Measurements from ENCODE around the gene RYR2. TPM values are rescaled to one million over a fixed set of nuclear protein-coding genes. Genes with fewer than 3 reads are reported as not detected.

Gene RYR2
- total and polyA plus RNA-seq, 9 of the 15 experiments (the other 6 are each of a cell fraction or from before 2014, with no cell fraction given): 0.03 to 0.42 (median 0.14) TPM

DNA sequence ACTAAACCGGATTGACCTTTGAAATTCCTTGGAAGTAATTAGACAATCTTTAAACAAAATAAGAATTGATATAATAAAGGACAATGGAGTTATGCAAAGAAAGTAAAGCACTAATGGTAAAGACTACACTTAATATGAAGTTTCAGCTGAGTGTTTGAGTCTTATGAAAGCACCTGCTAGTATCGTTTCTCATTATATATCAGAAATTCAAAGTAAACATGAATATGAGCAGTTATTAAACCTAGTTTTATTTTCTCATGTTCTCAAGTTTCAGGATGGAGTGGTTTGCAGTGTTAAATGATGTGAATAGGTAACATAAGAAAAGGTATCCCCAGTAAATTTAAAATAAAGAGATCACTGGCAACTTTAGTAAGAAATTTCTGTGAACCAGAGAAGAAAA is 660.2 kb downstream of the RYR2 start (continued):
- TF ChIP-seq SIN3A (IDR thresholded peaks at IDR 0.05; ENCODE audit: borderline replicate concordance in 2 of 2, control insufficient read depth in 1 of 2, low read depth in 2 of 2, low read length in 2 of 2): no peak

DNA sequence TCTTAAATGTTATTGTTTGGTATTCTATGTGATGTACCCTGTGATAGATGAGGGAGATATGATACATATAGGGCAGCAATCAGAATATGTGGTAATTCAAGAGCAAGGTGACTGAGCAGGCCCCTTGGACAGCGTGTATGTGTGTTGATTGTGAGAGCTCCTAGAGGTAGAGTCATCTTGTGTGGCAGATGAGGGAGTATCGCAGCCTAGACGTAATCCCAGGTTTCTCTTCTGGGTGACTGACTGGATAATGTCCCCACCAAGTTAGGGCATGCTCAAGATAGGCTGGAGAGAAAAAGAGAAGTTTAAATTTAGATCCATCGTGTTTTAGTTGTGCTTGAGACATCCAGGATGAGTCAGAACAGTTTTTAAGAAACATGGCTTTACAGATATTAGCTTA is 663.5 kb downstream of the RYR2 start:
- no peak for ATAC-seq
- in situ Hi-C loops (cut with MboI) (no loop called here), intact Hi-C loops (cut with micrococcal nuclease) (no loop called here)
- no peak for DNase-seq (ENCODE audit: extremely low read depth in 1 of 4, low spot score in 3 of 4)
- Histone ChIP-seq H3K9me1 (ENCODE audit: control insufficient read depth, insufficient read depth, low read length) (no peaks in the 10 kb centered on the region), H3K27me3 (ENCODE audit: control insufficient read depth in 2 of 2, insufficient read depth in 2 of 2, low read length in 2 of 2) (no peaks in the 10 kb centered on the region), H3K9me3 (replicated peaks; ENCODE audit: control insufficient read depth, insufficient read depth, low read depth, low read length) (peaks cover 9% of the 10 kb centered on the region), H3K4me3 (no peak overlapping the region), H3K79me2 (ENCODE audit: control insufficient read depth, insufficient read depth, low read length) (no peaks in the 10 kb centered on the region), H3K36me3 (ENCODE audit: control insufficient read depth, insufficient read depth, low read length) (no peaks in the 10 kb centered on the region), H4K20me1 (replicated peaks; ENCODE audit: control insufficient read depth, insufficient read depth, low read length) (no peaks in the 10 kb centered on the region), H2AFZ (ENCODE audit: low read depth, low read length) (no peak overlapping the region), H3K4me2 (ENCODE audit: insufficient read depth, low read length) (no peak overlapping the region), H3K27ac (ENCODE audit: extremely low read depth, low read depth, low read length) (no peak overlapping the region), H3K9ac (ENCODE audit: insufficient read depth in 1 of 2, low read depth in 2 of 2, low read length in 2 of 2) (no peak overlapping the region), H3K4me1 (replicated peaks in 1 of 2; ENCODE audit: control insufficient read depth in 2 of 2, insufficient read depth in 2 of 2, low read length in 2 of 2) (no peaks in the 10 kb centered on the region)
- CTCF ChIA-PET (ENCODE audit: low intra/inter-chr PET ratio): no interaction called here
- FAIRE-seq: no peak
- no TSS peak for BruUV-seq (replicated peaks)
- POLR2A ChIA-PET: no interaction called here
- 6% methylated on average over 4 of the region's 4 CpGs for WGBS (ENCODE audit: insufficient coverage, low coverage, missing lambda C conversion rate)
- no peak for TF ChIP-seq L3MBTL2 (IDR thresholded peaks at IDR 0.05)
- TF ChIP-seq RNF2 (IDR thresholded peaks at IDR 0.05): no peak
- TF ChIP-seq ZNF561 (CRISPR knock-in tag; conservative IDR thresholded peaks at IDR 0.05): no peak
- TF ChIP-seq ARID1B (IDR thresholded peaks at IDR 0.05): no peak
- TF ChIP-seq ZNF12 (CRISPR knock-in tag; IDR thresholded peaks at IDR 0.05): no peak
- TF ChIP-seq, protein P1, sequence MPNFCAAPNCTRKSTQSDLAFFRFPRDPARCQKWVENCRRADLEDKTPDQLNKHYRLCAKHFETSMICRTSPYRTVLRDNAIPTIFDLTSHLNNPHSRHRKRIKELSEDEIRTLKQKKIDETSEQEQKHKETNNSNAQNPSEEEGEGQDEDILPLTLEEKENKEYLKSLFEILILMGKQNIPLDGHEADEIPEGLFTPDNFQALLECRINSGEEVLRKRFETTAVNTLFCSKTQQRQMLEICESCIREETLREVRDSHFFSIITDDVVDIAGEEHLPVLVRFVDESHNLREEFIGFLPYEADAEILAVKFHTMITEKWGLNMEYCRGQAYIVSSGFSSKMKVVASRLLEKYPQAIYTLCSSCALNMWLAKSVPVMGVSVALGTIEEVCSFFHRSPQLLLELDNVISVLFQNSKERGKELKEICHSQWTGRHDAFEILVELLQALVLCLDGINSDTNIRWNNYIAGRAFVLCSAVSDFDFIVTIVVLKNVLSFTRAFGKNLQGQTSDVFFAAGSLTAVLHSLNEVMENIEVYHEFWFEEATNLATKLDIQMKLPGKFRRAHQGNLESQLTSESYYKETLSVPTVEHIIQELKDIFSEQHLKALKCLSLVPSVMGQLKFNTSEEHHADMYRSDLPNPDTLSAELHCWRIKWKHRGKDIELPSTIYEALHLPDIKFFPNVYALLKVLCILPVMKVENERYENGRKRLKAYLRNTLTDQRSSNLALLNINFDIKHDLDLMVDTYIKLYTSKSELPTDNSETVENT (CRISPR knock-in tag; IDR thresholded peaks at IDR 0.05): no peak
- TF ChIP-seq HMG20A (CRISPR knock-in tag; conservative IDR thresholded peaks at IDR 0.05): no peak
- TF ChIP-seq, protein P2, sequence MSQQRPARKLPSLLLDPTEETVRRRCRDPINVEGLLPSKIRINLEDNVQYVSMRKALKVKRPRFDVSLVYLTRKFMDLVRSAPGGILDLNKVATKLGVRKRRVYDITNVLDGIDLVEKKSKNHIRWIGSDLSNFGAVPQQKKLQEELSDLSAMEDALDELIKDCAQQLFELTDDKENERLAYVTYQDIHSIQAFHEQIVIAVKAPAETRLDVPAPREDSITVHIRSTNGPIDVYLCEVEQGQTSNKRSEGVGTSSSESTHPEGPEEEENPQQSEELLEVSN (IDR thresholded peaks at IDR 0.05; ENCODE audit: borderline replicate concordance in 1 of 2, extremely low read depth in 1 of 2, insufficient read depth in 1 of 2, insufficient read length in 1 of 2, low read depth in 1 of 2, low read length in 1 of 2, poor library complexity in 1 of 2, severe bottlenecking in 1 of 2): no peak
- no peak for TF ChIP-seq CXXC5 (CRISPR knock-in tag; IDR thresholded peaks at IDR 0.05)
- TF ChIP-seq BRF2 (IDR thresholded peaks at IDR 0.05; ENCODE audit: borderline replicate concordance, insufficient read depth, insufficient read length): no peak
- no peak for TF ChIP-seq ZBTB7A (IDR thresholded peaks at IDR 0.05; ENCODE audit: borderline replicate concordance, control insufficient read depth, low read depth, low read length)
- TF ChIP-seq SMARCE1 (IDR thresholded peaks at IDR 0.05): no peak
- TF ChIP-seq ARID3A (IDR thresholded peaks at IDR 0.05; ENCODE audit: borderline replicate concordance, low read depth, low read length): no peak
